Mucosa of descending colon (tissue), 3 donors: ENCODE data around the gene MAMDC2. TPM values are rescaled to one million over a fixed set of nuclear protein-coding genes. Genes with fewer than 3 reads are reported as not detected.

ENCODE experiments used
- ATAC-seq: fragments of 200-7000 bp; cut with Tn5 transposase; one replicate; pipeline ENCODE4 v1.9.1; 2020; ENCODE audit warnings: mild to moderate bottlenecking, moderate library complexity
- DNase-seq, 3 donors: peaks; one replicate each; pipeline ENCODE4 v3.0.0-alpha.2; 2020
- H3K36me3 ChIP-seq: fragments of 200-600 bp; one replicate; pipeline ENCODE4 v1.8.0; 2021; ENCODE audit warnings: low read depth, mild to moderate bottlenecking
- H3K4me1 ChIP-seq: fragments of 200-600 bp; one replicate; pipeline ENCODE4 v1.8.0; 2021; ENCODE audit warnings: low read depth, mild to moderate bottlenecking
- H3K4me3 ChIP-seq: fragments of 200-600 bp; one replicate; pipeline ENCODE4 v1.8.0; 2021; ENCODE audit warnings: mild to moderate bottlenecking
- H3K9me3 ChIP-seq: fragments of 200-600 bp; one replicate; pipeline ENCODE4 v1.8.0; 2021; ENCODE audit warnings: mild to moderate bottlenecking
- intact Hi-C, 2 donors: fragments of 100-400 bp; cut with DNase I in 1 of 2; cut with micrococcal nuclease in 1 of 2; formaldehyde crosslinking; loops; one replicate each; pipeline versions ENCODE4 v1.11.0 to v1.11.1; 2022; cut with DNase I, micrococcal nuclease
- total RNA-seq, 3 donors: library from RNA; stranded (reverse); fragmentation: NEBNext Ultra II Directional in 2 of 3; extraction: Animal tissue kit (Norgen Biotek cat#: 25700) in 2 of 3; gene quantifications; one replicate each; pipeline versions ENCODE4 v1.2.1 to v1.2.4, GENCODE V29; 2021 to 2023
- TF ChIP-seq, protein P1 (sequence below): fragments of 200-600 bp; IDR thresholded peaks from one replicate; pipeline ENCODE4 v1.8.0; 2022; ENCODE audit warnings: antibody characterized with exemption, mild to moderate bottlenecking
- donor health status: DM: no; HTN: no; CAD: no; lungs with moderate emphysema.
- donor health status: DM: no; HTN: no; CAD: no.
- donor health status: DM: no; HTN: yes; CAD: no.

MAMDC2 gene
- total RNA-seq, 3 donors from 2014 or later: 3.5 to 70.6 (median 6.9) TPM

DNA sequence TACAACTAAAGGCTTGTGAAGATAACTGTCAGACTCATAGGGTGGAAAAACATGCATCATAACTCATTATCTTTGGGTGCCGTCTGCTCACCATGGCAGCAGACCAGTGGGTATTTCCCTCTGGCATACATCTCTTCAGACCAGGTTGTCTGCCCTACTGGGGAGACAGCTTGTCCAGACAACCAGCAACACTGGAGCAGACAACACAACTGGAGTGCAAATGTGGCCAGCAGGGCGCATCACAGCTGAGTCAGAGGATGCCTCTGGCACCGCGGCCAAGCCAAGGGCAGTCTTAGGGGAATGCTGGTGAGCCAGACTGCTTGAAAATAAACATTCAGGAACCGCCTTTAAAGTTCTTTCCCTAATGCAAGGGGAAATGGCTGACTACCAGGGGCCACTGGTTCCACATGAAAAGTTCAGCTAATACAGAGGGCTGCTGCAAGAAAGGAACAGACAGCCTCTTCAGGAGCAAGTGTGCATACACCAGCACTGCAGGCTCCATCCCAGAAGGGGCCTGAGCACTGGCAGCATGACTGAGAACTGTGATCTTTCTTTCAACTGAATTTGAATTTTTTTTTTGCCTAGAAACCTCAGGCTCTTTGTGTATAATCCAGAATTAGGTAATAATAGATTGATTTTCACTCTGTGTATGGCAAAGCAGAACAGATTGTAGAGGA, 77.3 kb downstream of the MAMDC2 start:
- Histone ChIP-seq H3K9me3 (no peaks in the 10 kb centered on the region), H3K4me3 (no peak overlapping the region), H3K4me1 (peaks cover 3% of the 10 kb centered on the region), H3K36me3 (no peaks in the 10 kb centered on the region)
- peak in 2 of 3 donors; percentile 41 to 73 for DNase-seq
- peak; percentile 64 for ATAC-seq
- TF ChIP-seq, protein P1, sequence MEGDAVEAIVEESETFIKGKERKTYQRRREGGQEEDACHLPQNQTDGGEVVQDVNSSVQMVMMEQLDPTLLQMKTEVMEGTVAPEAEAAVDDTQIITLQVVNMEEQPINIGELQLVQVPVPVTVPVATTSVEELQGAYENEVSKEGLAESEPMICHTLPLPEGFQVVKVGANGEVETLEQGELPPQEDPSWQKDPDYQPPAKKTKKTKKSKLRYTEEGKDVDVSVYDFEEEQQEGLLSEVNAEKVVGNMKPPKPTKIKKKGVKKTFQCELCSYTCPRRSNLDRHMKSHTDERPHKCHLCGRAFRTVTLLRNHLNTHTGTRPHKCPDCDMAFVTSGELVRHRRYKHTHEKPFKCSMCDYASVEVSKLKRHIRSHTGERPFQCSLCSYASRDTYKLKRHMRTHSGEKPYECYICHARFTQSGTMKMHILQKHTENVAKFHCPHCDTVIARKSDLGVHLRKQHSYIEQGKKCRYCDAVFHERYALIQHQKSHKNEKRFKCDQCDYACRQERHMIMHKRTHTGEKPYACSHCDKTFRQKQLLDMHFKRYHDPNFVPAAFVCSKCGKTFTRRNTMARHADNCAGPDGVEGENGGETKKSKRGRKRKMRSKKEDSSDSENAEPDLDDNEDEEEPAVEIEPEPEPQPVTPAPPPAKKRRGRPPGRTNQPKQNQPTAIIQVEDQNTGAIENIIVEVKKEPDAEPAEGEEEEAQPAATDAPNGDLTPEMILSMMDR: no peak
- intact Hi-C loops: no loop called here

DNA sequence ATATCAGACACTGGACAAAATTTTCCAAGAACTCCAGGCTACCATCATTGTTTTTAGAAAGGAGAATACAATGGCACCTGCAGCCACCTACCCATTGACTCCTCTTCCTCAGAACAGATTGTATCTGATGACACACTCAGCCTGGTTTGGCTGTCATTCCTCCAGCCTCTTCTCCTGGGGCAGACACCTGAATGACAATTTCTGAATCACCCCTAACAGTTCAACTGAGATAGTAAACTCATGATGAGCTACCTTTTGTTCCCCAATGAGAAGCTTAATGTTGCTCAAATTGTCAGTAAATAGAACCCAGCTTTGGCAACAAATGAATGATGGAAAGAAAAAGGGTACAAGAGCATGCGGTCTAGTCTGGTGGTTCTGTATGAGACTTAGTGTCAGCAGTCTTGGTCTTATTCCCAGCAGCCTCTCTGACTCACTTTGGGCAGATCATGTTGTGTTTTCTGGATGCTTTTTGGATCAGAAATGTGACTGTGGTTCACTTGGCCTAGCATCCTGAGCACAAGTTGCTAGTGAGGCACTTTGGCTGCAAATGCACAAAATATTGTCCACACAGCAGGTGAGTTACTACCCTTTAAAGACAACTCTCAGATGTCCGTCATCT, 78.3 kb downstream of the MAMDC2 start:
- Histone ChIP-seq H3K9me3 (no peaks in the 10 kb centered on the region), H3K4me1 (peaks cover 3% of the 10 kb centered on the region), H3K36me3 (no peaks in the 10 kb centered on the region), H3K4me3 (no peak overlapping the region)
- ATAC-seq (no peak), DNase-seq (no peak)
- intact Hi-C loops: no loop called here
- TF ChIP-seq, protein P1: no peak

DNA sequence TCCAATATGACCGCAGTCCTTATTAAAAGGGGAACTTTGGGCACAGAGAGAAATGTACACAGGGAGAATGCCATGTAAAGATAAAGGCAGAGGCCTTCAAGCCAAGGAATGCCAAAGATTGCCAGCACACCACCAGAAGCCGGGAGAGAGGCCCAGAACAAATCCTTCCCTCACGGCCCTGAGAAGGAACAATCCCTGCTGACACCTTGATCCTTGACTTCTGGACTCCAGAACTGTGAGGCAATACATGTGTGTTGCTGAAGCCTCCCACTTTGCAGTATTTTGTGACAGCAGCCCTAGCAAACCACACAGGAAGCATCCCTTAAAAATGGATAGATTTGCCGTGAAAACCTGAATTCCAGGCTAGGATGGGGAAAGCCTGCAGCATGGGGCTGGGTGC, 80.0 kb downstream of the MAMDC2 start:
- DNase-seq (no peak), ATAC-seq (no peak)
- TF ChIP-seq, protein P1: no peak
- Histone ChIP-seq H3K4me1 (peaks cover 3% of the 10 kb centered on the region), H3K9me3 (no peaks in the 10 kb centered on the region), H3K36me3 (no peaks in the 10 kb centered on the region), H3K4me3 (no peak overlapping the region)
- intact Hi-C loops: no loop called here

DNA sequence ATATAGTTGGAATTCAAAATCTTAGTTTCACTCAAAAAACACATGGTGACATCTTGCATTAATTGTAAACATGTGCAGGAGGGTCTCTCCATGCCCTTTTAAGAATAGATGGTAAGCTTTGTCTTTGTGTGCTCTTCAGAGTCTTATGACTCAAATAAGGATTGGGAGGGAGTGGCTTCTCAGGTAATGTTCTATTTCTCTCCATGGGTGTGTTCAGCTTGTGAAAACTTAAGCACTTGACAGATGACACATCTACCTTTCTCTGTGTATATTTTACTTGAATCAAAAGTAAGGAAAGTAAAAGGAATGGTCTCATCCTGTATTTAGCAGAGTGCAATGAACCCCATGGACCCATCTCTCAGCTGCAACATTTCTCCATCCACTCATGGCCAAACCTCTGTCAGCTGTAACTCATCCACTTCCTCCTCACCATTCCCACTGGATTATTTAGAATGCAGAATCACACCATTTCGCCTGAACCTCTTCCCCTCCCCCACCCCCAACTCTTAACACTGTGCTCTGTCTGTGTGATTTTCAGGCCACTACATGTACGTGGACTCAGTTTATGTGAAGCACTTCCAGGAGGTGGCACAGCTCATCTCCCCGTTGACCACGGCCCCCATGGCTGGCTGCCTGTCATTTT, 82.1 kb downstream of the MAMDC2 start:
- DNase-seq: no peak
- intact Hi-C loops: no loop called here
- H3K4me1 ChIP-seq: peaks cover 3% of the 10 kb centered on the region
- TF ChIP-seq, protein P1: no peak
- H3K4me3 ChIP-seq: no peak overlapping the region
- H3K9me3 ChIP-seq: no peaks in the 10 kb centered on the region
- ATAC-seq: peak; percentile 74
- no peaks in the 10 kb centered on the region for H3K36me3 ChIP-seq

DNA sequence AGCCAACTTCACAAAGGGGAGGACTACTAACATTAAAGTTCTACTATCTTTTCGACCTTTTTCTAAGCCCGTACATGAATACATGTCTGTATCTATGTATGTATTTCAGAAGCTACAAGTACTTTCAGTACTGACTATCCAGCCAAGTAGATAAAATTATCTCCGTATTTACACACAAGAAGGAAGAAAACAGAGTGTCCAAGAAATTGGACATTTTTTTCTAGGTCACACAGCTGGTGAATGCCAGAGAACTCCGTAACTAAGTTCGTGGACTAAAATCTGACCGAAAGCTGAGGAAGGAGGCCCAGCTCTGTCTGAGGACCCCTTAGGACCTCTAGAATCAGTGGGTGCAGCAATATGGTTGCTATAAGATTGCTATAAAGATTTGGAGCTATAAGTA, 83.4 kb downstream of the MAMDC2 start:
- Histone ChIP-seq H3K9me3 (no peaks in the 10 kb centered on the region), H3K36me3 (no peaks in the 10 kb centered on the region), H3K4me1 (peaks cover 3% of the 10 kb centered on the region), H3K4me3 (no peak overlapping the region)
- no peak for DNase-seq
- intact Hi-C loops: no loop called here
- TF ChIP-seq, protein P1: no peak
- no peak for ATAC-seq
